KMS-11 (cell line): ENCODE measurements around the gene METTL26.

Experiments
- H2AFZ ChIP-seq: fragments of 200-600 bp; sonication (generic); 2 replicates; pipeline ENCODE4 v1.6.1; 2016; ENCODE audit warnings: antibody characterized with exemption, mixed run types, low read depth
- H3K27ac ChIP-seq: fragments of 200-600 bp; sonication (generic); 2 replicates; pipeline ENCODE4 v1.6.1; 2016; ENCODE audit warnings: mild to moderate bottlenecking, mixed run types
- H3K27me3 ChIP-seq: fragments of 200-600 bp; sonication (generic); 2 replicates; pipeline ENCODE4 v1.6.1; 2017; ENCODE audit warnings: mild to moderate bottlenecking, low read depth, mixed run types, moderate library complexity; ENCODE audit not compliant: insufficient read depth
- H3K36me3 ChIP-seq: fragments of 200-600 bp; sonication (generic); 2 replicates; pipeline ENCODE4 v1.6.1; 2017; ENCODE audit warnings: mild to moderate bottlenecking, mixed run types; ENCODE audit not compliant: insufficient read depth
- H3K4me1 ChIP-seq: fragments of 200-600 bp; sonication (generic); 2 replicates; pipeline ENCODE4 v1.6.1; 2016; ENCODE audit warnings: mild to moderate bottlenecking, low read depth, mixed run types; ENCODE audit not compliant: poor library complexity, severe bottlenecking
- H3K4me2 ChIP-seq: fragments of 200-600 bp; sonication (generic); 2 replicates; pipeline ENCODE4 v1.7.0; 2016; ENCODE audit warnings: mild to moderate bottlenecking, mixed run types
- H3K4me3 ChIP-seq: fragments of 200-600 bp; sonication (generic); IDR thresholded peaks from 2 replicates; pipeline ENCODE4 v1.6.1; 2017; ENCODE audit warnings: low read depth, low read length, mixed read lengths; ENCODE audit not compliant: insufficient read depth
- H3K79me2 ChIP-seq: fragments of 200-600 bp; sonication (generic); 2 replicates; pipeline ENCODE4 v1.6.1; 2016; ENCODE audit warnings: low read depth, mixed run types; ENCODE audit not compliant: insufficient read depth
- H3K9ac ChIP-seq: fragments of 200-600 bp; sonication (generic); 2 replicates; pipeline ENCODE4 v1.6.1; 2016; ENCODE audit warnings: mild to moderate bottlenecking, mixed run types
- H4K20me1 ChIP-seq: fragments of 200-600 bp; sonication (generic); 2 replicates; pipeline ENCODE4 v1.6.1; 2016; ENCODE audit warnings: mild to moderate bottlenecking, mixed run types; ENCODE audit not compliant: insufficient read depth
- CTCF ChIP-seq: fragments of 200-600 bp; sonication (generic); conservative IDR thresholded peaks from 2 replicates; pipeline ENCODE4 v1.6.1; 2017; ENCODE audit warnings: low read depth, mild to moderate bottlenecking, antibody characterized with exemption, low read length, moderate library complexity, mixed read lengths

Gene METTL26

GRCh38 chr16:624526-625070 is 11.5 kb downstream of the METTL26 start:
- Histone ChIP-seq H3K79me2 (no peaks in the 10 kb centered on the region), H3K27me3 (no peaks in the 10 kb centered on the region), H4K20me1 (no peaks in the 10 kb centered on the region), H3K36me3 (no peaks in the 10 kb centered on the region), H3K4me1 (no peaks in the 10 kb centered on the region), H3K9ac (no peak overlapping the region), H3K4me3 (no peak overlapping the region), H3K4me2 (no peak overlapping the region), H3K27ac (no peak overlapping the region), H2AFZ (no peak overlapping the region)
- TF ChIP-seq CTCF: no peak

- Histone ChIP-seq H3K79me2 (no peaks in the 10 kb centered on the region), H3K4me3 (no peak overlapping the region), H3K27me3 (no peaks in the 10 kb centered on the region), H3K27ac (no peak overlapping the region), H3K4me1 (no peaks in the 10 kb centered on the region), H2AFZ (no peak overlapping the region), H3K4me2 (no peak overlapping the region), H3K9ac (no peak overlapping the region), H4K20me1 (no peaks in the 10 kb centered on the region), H3K36me3 (no peaks in the 10 kb centered on the region)
- TF ChIP-seq CTCF: no peak
Measured at GRCh38 chr16:622920-623280, 13.2 kb downstream of the METTL26 start.

- no peak overlapping the region for H3K4me2 ChIP-seq
Measured at GRCh38 chr16:621526-622105, 14.5 kb downstream of the METTL26 start.

GRCh38 chr16:620700-621525 is 15.2 kb downstream of the METTL26 start:
- Histone ChIP-seq H3K4me3 (no peak overlapping the region), H3K4me2 (no peak overlapping the region), H4K20me1 (no peaks in the 10 kb centered on the region), H3K27me3 (no peaks in the 10 kb centered on the region), H3K4me1 (no peaks in the 10 kb centered on the region), H2AFZ (no peak overlapping the region), H3K79me2 (no peaks in the 10 kb centered on the region), H3K36me3 (no peaks in the 10 kb centered on the region), H3K27ac (no peak overlapping the region), H3K9ac (no peak overlapping the region)
- TF ChIP-seq CTCF: no peak

More at GRCh38 chr16:621526-622105, 14.5 kb downstream of the METTL26 start:
- no peak overlapping the region for H2AFZ ChIP-seq
- TF ChIP-seq CTCF: no peak
- H3K4me3 ChIP-seq: no peak overlapping the region
- no peaks in the 10 kb centered on the region for H3K36me3 ChIP-seq
- no peaks in the 10 kb centered on the region for H3K79me2 ChIP-seq
- no peaks in the 10 kb centered on the region for H3K27me3 ChIP-seq
- no peak overlapping the region for H3K27ac ChIP-seq
- H3K4me1 ChIP-seq: no peaks in the 10 kb centered on the region
- no peak overlapping the region for H3K9ac ChIP-seq
- H4K20me1 ChIP-seq: no peaks in the 10 kb centered on the region
